ENCODE results near the gene RCL1.

Gene RCL1

GRCh38 chr9:4875559-4875958, 82.8 kb downstream of the RCL1 start:
- H2BK120ac ChIP-seq (ENCODE audit: low read depth, low read length) = no peak overlapping the region
- WGBS, 2 donors (ENCODE audit: extremely low coverage in 2 of 2, insufficient read length in 2 of 2, insufficient replicate concordance in 1 of 2) = no CpG with 5 or more reads among the region's 4 CpGs
- no peak overlapping the region for H3K18ac ChIP-seq (ENCODE audit: low read length)

GRCh38 chr9:4879115-4879558, 86.4 kb downstream of the RCL1 start:
- Histone ChIP-seq H3K4ac (ENCODE audit: low read length) (no peak overlapping the region), H4K91ac (ENCODE audit: low read depth, low read length, poor library complexity) (no peak overlapping the region), H3K14ac (ENCODE audit: low read length) (no peak overlapping the region), H3K79me1 (ENCODE audit: low read depth, low read length) (no peaks in the 10 kb centered on the region), H2BK12ac (ENCODE audit: low read length) (no peak overlapping the region), H2BK5ac (ENCODE audit: low read length) (no peak overlapping the region), H3K9ac (ENCODE audit: low read depth, low read length, poor library complexity) (no peak overlapping the region), H3K18ac (ENCODE audit: low read length) (no peak overlapping the region), H3K23ac (ENCODE audit: low read depth, low read length, poor library complexity) (no peak overlapping the region), H3K4me3 (ENCODE audit: low read length in 2 of 2) (no peak overlapping the region), H2BK15ac (ENCODE audit: low read length) (no peak overlapping the region), H3K36me3 (replicated peaks in 1 of 2; ENCODE audit: control insufficient read depth in 2 of 2, insufficient read depth in 2 of 2, low read length in 2 of 2) (no peaks in the 10 kb centered on the region), H3K4me2 (ENCODE audit: insufficient read depth, low read length, poor library complexity, severe bottlenecking) (no peak overlapping the region), H2BK120ac (ENCODE audit: low read depth, low read length) (no peak overlapping the region), H3K27me3 (ENCODE audit: control insufficient read depth in 3 of 3, insufficient read depth in 3 of 3, low read depth in 1 of 3, low read length in 3 of 3) (no peaks in the 10 kb centered on the region), H4K8ac (ENCODE audit: low read depth, low read length) (no peak overlapping the region), H2AK5ac (ENCODE audit: low read depth, low read length) (no peak overlapping the region), H3K9me3 (replicated peaks in 1 of 2; ENCODE audit: control insufficient read depth in 2 of 2, insufficient read depth in 1 of 2, low read depth in 1 of 2, low read length in 2 of 2) (no peaks in the 10 kb centered on the region), H3K27ac (replicated peaks; ENCODE audit: low read length) (no peak overlapping the region), H3K4me1 (ENCODE audit: control insufficient read depth in 2 of 2, insufficient read depth in 1 of 2, low read depth in 1 of 2, low read length in 2 of 2) (no peaks in the 10 kb centered on the region), H2AFZ (ENCODE audit: low read length) (no peak overlapping the region)
- DNase-seq (ENCODE audit: low spot score) = no peak
- no CpG with 5 or more reads among the region's 3 CpGs for WGBS, 2 donors (ENCODE audit: extremely low coverage in 2 of 2, insufficient read length in 2 of 2, insufficient replicate concordance in 1 of 2)

More at GRCh38 chr9:4875559-4875958, 82.8 kb downstream of the RCL1 start:
- Histone ChIP-seq H2BK12ac (ENCODE audit: low read length) (no peak overlapping the region), H2BK15ac (ENCODE audit: low read length) (no peak overlapping the region), H3K23ac (ENCODE audit: low read depth, low read length, poor library complexity) (no peak overlapping the region), H2AFZ (ENCODE audit: low read length) (no peak overlapping the region), H3K4ac (ENCODE audit: low read length) (no peak overlapping the region), H3K4me2 (ENCODE audit: insufficient read depth, low read length, poor library complexity, severe bottlenecking) (no peak overlapping the region), H3K36me3 (replicated peaks in 1 of 2; ENCODE audit: control insufficient read depth in 2 of 2, insufficient read depth in 2 of 2, low read length in 2 of 2) (no peaks in the 10 kb centered on the region), H4K91ac (ENCODE audit: low read depth, low read length, poor library complexity) (no peak overlapping the region), H3K4me1 (ENCODE audit: control insufficient read depth in 2 of 2, insufficient read depth in 1 of 2, low read depth in 1 of 2, low read length in 2 of 2) (no peaks in the 10 kb centered on the region), H3K27me3 (ENCODE audit: control insufficient read depth in 3 of 3, insufficient read depth in 3 of 3, low read depth in 1 of 3, low read length in 3 of 3) (no peaks in the 10 kb centered on the region), H3K9ac (ENCODE audit: low read depth, low read length, poor library complexity) (no peak overlapping the region), H2BK5ac (ENCODE audit: low read length) (no peak overlapping the region), H3K9me3 (replicated peaks in 1 of 2; ENCODE audit: control insufficient read depth in 2 of 2, insufficient read depth in 1 of 2, low read depth in 1 of 2, low read length in 2 of 2) (no peaks in the 10 kb centered on the region), H2AK5ac (ENCODE audit: low read depth, low read length) (no peak overlapping the region), H3K4me3 (ENCODE audit: low read length in 2 of 2) (no peak overlapping the region), H3K14ac (ENCODE audit: low read length) (no peak overlapping the region), H3K27ac (replicated peaks; ENCODE audit: low read length) (no peak overlapping the region), H3K79me1 (ENCODE audit: low read depth, low read length) (no peaks in the 10 kb centered on the region), H4K8ac (ENCODE audit: low read depth, low read length) (no peak overlapping the region)
- no peak for DNase-seq (ENCODE audit: low spot score)

GRCh38 chr9:4883326-4883873, 90.7 kb downstream of the RCL1 start:
- Histone ChIP-seq H3K36me3 (replicated peaks in 1 of 2; ENCODE audit: control insufficient read depth in 2 of 2, insufficient read depth in 2 of 2, low read length in 2 of 2) (no peaks in the 10 kb centered on the region), H3K79me1 (ENCODE audit: low read depth, low read length) (no peaks in the 10 kb centered on the region), H3K18ac (ENCODE audit: low read length) (no peak overlapping the region), H3K14ac (ENCODE audit: low read length) (no peak overlapping the region), H3K4ac (ENCODE audit: low read length) (no peak overlapping the region), H3K27ac (replicated peaks; ENCODE audit: low read length) (no peak overlapping the region), H2BK120ac (ENCODE audit: low read depth, low read length) (no peak overlapping the region), H2AFZ (ENCODE audit: low read length) (no peak overlapping the region), H2BK15ac (ENCODE audit: low read length) (no peak overlapping the region), H3K9me3 (replicated peaks in 1 of 2; ENCODE audit: control insufficient read depth in 2 of 2, insufficient read depth in 1 of 2, low read depth in 1 of 2, low read length in 2 of 2) (no peaks in the 10 kb centered on the region), H4K91ac (ENCODE audit: low read depth, low read length, poor library complexity) (no peak overlapping the region), H2BK5ac (ENCODE audit: low read length) (no peak overlapping the region), H2BK12ac (ENCODE audit: low read length) (no peak overlapping the region), H3K4me2 (ENCODE audit: insufficient read depth, low read length, poor library complexity, severe bottlenecking) (no peak overlapping the region), H3K9ac (ENCODE audit: low read depth, low read length, poor library complexity) (no peak overlapping the region), H2AK5ac (ENCODE audit: low read depth, low read length) (no peak overlapping the region), H3K4me1 (ENCODE audit: control insufficient read depth in 2 of 2, insufficient read depth in 1 of 2, low read depth in 1 of 2, low read length in 2 of 2) (peaks cover 0 to 5% of the 10 kb centered on the region in 2 donors), H3K23ac (ENCODE audit: low read depth, low read length, poor library complexity) (no peak overlapping the region), H4K8ac (ENCODE audit: low read depth, low read length) (no peak overlapping the region), H3K27me3 (ENCODE audit: control insufficient read depth in 3 of 3, insufficient read depth in 3 of 3, low read depth in 1 of 3, low read length in 3 of 3) (no peaks in the 10 kb centered on the region), H3K4me3 (ENCODE audit: low read length in 2 of 2) (no peak overlapping the region)
- DNase-seq (ENCODE audit: low spot score) = no peak
- no CpG with 5 or more reads among the region's 3 CpGs for WGBS, 2 donors (ENCODE audit: extremely low coverage in 2 of 2, insufficient read length in 2 of 2, insufficient replicate concordance in 1 of 2)

GRCh38 chr9:4886698-4887097, 94.0 kb downstream of the RCL1 start:
- no CpG with 5 or more reads among the region's 6 CpGs for whole genome bisulfite sequencing, 2 donors (ENCODE audit: extremely low coverage in 2 of 2, insufficient read length in 2 of 2, insufficient replicate concordance in 1 of 2)
- no peak overlapping the region for H3K27ac ChIP-seq (replicated peaks; ENCODE audit: low read length)

More at GRCh38 chr9:4886698-4887097, 94.0 kb downstream of the RCL1 start:
- Histone ChIP-seq H3K14ac (ENCODE audit: low read length) (no peak overlapping the region), H3K36me3 (replicated peaks in 1 of 2; ENCODE audit: control insufficient read depth in 2 of 2, insufficient read depth in 2 of 2, low read length in 2 of 2) (no peaks in the 10 kb centered on the region), H3K23ac (ENCODE audit: low read depth, low read length, poor library complexity) (no peak overlapping the region), H4K91ac (ENCODE audit: low read depth, low read length, poor library complexity) (no peak overlapping the region), H2AK5ac (ENCODE audit: low read depth, low read length) (no peak overlapping the region), H2BK12ac (ENCODE audit: low read length) (no peak overlapping the region), H3K18ac (ENCODE audit: low read length) (no peak overlapping the region), H2AFZ (ENCODE audit: low read length) (peak overlapping the region; percentile 9), H2BK120ac (ENCODE audit: low read depth, low read length) (no peak overlapping the region), H2BK15ac (ENCODE audit: low read length) (no peak overlapping the region), H3K27me3 (ENCODE audit: control insufficient read depth in 3 of 3, insufficient read depth in 3 of 3, low read depth in 1 of 3, low read length in 3 of 3) (no peaks in the 10 kb centered on the region), H2BK5ac (ENCODE audit: low read length) (no peak overlapping the region), H3K4ac (ENCODE audit: low read length) (no peak overlapping the region), H4K8ac (ENCODE audit: low read depth, low read length) (no peak overlapping the region), H3K9ac (ENCODE audit: low read depth, low read length, poor library complexity) (no peak overlapping the region), H3K9me3 (replicated peaks in 1 of 2; ENCODE audit: control insufficient read depth in 2 of 2, insufficient read depth in 1 of 2, low read depth in 1 of 2, low read length in 2 of 2) (no peaks in the 10 kb centered on the region), H3K79me1 (ENCODE audit: low read depth, low read length) (no peaks in the 10 kb centered on the region), H3K4me3 (ENCODE audit: low read length in 2 of 2) (no peak overlapping the region), H3K4me1 (ENCODE audit: control insufficient read depth in 2 of 2, insufficient read depth in 1 of 2, low read depth in 1 of 2, low read length in 2 of 2) (peaks cover 0 to 5% of the 10 kb centered on the region in 2 donors), H3K4me2 (ENCODE audit: insufficient read depth, low read length, poor library complexity, severe bottlenecking) (no peak overlapping the region)
- peak; percentile 5 for DNase-seq (ENCODE audit: low spot score)

Measured in neuronal stem cell (in vitro differentiated cells).